ENCODE results near the gene SFMBT2. TPM values are rescaled to one million over a fixed set of nuclear protein-coding genes. Genes with fewer than 3 reads are reported as not detected.

Gene SFMBT2
- polyA plus RNA-seq, 1 donor = 6.3 TPM

- DNase-seq (ENCODE audit: low read depth) = no peak
These were observed 14.9 kb upstream of the SFMBT2 start for GRCh38 chr10:7425691-7426090.

- DNase-seq (ENCODE audit: low read depth) = no peak
These were observed 14.1 kb upstream of the SFMBT2 start for GRCh38 chr10:7424919-7425318.

- no peak for DNase-seq (ENCODE audit: low read depth)
These were observed 13.5 kb upstream of the SFMBT2 start for GRCh38 chr10:7424315-7424714.

GRCh38 chr10:7423521-7423920 is 12.7 kb upstream of the SFMBT2 start:
- DNase-seq (ENCODE audit: low read depth) = no peak

- no peak for DNase-seq (ENCODE audit: low read depth)
These were observed 10.7 kb upstream of the SFMBT2 start for GRCh38 chr10:7421526-7421925.

- DNase-seq (ENCODE audit: low read depth) = no peak
These were observed 9.2 kb upstream of the SFMBT2 start for GRCh38 chr10:7419998-7420397.

GRCh38 chr10:7417807-7418206 is 7.0 kb upstream of the SFMBT2 start:
- no peak for DNase-seq (ENCODE audit: low read depth)

GRCh38 chr10:7417103-7417623 is 6.3 kb upstream of the SFMBT2 start:
- no peak for DNase-seq (ENCODE audit: low read depth)

- DNase-seq (ENCODE audit: low read depth) = no peak
These were observed 3.9 kb upstream of the SFMBT2 start for GRCh38 chr10:7414766-7415165.

GRCh38 chr10:7412928-7413282 is 2.1 kb upstream of the SFMBT2 start:
- no peak for DNase-seq (ENCODE audit: low read depth)

GRCh38 chr10:7412237-7412927 is 1.5 kb upstream of the SFMBT2 start:
- no peak for DNase-seq (ENCODE audit: low read depth)

GRCh38 chr10:7411671-7412128 is 866 bp upstream of the SFMBT2 start:
- DNase-seq (ENCODE audit: low read depth) = no peak

GRCh38 chr10:7410301-7410861 is 453 bp downstream of the SFMBT2 start:
- DNase-seq (ENCODE audit: low read depth) = no peak

GRCh38 chr10:7409732-7410168 is 1.1 kb downstream of the SFMBT2 start:
- DNase-seq (ENCODE audit: low read depth) = no peak

GRCh38 chr10:7409045-7409731 is 1.6 kb downstream of the SFMBT2 start:
- DNase-seq (ENCODE audit: low read depth) = no peak

GRCh38 chr10:7408291-7409044 is 2.4 kb downstream of the SFMBT2 start:
- DNase-seq (ENCODE audit: low read depth) = no peak

- no peak for DNase-seq (ENCODE audit: low read depth)
These were observed 3.2 kb downstream of the SFMBT2 start for GRCh38 chr10:7407368-7408290.

GRCh38 chr10:7406712-7407333 is 4.0 kb downstream of the SFMBT2 start:
- no peak for DNase-seq (ENCODE audit: low read depth)

GRCh38 chr10:7405637-7406036 is 5.2 kb downstream of the SFMBT2 start:
- DNase-seq (ENCODE audit: low read depth) = no peak

GRCh38 chr10:7403620-7404019 is 7.2 kb downstream of the SFMBT2 start:
- DNase-seq (ENCODE audit: low read depth) = no peak

GRCh38 chr10:7401782-7402181 is 9.1 kb downstream of the SFMBT2 start:
- no peak for DNase-seq (ENCODE audit: low read depth)

Data from forelimb muscle (tissue), 1 donor.